Activated CD8-positive, alpha-beta memory T cell treated with anti-CD3 and anti-CD28 coated beads for 24 hours (primary cell): ENCODE data around the gene ABAT.

Experiments
- DNase-seq: peaks from one replicate; pipeline ENCODE4 v3.0.0-alpha.2; 2020

ABAT gene

DNA sequence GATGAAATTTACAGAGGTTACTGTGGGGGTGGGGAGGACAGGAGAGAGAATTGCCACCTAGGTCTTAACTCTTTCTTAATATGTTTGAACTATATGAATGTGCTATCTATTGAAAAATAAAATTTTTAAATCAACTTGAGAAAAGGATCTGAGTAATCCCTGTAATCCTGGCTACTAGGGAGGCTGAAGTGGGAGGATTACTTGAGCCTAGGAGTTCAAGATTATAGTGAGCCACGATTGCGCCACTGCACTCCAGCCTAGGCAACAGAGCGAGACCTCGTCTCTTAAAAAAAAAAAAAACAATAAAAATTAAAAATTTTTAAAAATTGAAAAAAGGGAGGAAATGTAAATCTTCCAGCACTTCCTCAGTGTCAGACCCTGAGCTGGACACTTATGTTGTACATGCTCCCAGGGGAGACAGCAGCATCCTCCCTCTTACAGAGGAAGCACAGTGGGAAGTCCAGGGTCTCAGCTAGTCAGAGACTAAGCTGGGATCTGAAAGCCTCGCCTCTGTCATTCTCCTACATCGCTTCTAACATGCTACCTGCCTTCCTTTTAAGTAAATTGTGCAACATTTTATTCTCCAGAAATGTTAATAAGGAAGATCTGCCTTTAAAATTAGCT lies 145.1 kb downstream of the ABAT start:
- no peak for DNase-seq

DNA sequence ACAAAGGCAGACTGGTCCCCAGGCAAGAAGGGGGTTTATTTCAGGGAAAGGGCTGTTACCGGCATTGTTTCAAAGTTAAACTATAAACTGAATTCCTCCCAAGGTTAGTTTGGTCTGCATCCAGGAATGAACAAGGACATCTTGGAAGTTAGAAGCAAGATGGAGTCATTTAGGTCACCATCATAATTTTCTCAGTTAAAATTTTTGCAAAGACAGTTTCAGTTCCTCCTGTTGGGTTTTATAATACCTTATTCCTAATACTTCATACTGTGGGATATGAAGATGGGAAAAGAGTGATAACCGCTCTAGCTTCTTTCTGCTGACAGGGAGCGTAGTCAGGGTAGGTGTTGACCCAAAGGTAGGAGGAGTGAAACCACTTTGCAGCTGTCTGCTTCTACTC lies 148.0 kb downstream of the ABAT start:
- DNase-seq, result no peak

DNA sequence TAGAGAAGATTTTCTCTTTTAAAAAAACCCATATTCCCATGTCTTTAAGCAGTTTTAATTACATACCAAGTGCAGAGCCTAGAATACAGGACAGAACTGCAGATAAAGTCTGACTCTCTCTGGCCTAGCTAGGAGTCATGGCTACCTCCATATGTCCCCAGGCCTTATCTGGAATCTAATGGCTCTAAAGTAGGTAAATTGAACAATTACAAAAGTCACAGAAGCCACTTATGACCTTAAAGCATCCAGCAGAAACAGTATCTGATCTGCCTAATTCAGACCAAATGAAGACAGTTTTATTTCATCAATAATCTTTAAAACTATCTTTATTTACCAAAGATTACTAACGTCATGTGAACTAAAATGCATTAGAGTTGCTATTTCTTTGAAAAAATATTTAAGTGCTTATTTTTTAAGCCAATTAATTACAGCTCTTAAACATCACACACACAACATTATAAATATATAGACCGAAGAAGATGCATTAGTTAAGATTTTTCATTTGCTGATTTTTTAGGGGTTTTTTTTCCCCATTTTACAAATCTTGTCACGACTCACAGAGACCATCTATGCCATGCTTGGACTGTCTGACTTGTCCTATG lies 152.0 kb downstream of the ABAT start:
- no peak for DNase-seq

DNA sequence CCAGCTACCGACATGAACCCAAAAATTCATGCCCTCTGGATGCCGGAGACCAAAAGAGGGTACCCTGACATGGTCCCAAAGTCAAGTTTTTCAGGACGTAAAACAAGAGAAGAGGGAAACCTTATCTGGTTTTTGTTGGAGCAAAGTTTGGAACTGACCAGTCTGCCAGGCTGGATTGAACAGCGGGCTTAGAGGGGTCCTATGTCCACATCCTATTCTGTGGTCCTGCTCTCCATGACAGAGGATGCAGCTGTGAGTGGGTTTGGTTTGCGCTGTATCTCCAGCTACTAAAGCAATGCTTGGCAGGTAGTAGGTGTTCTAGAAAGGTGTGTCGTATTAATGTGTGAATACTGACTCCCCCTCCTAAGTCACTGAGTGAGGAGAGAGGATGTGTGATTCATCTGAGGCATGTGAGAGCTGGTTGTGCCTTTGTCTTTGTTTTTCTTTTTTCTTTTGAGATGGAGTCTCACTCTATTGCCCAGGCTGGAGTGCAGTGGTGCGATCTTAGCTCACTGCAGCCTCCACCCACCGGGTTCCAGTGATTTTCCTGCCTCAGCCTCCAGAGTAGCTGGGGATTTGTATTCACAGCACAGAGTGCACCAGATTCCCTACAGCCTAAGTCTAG lies 154.2 kb downstream of the ABAT start:
- no peak for DNase-seq

DNA sequence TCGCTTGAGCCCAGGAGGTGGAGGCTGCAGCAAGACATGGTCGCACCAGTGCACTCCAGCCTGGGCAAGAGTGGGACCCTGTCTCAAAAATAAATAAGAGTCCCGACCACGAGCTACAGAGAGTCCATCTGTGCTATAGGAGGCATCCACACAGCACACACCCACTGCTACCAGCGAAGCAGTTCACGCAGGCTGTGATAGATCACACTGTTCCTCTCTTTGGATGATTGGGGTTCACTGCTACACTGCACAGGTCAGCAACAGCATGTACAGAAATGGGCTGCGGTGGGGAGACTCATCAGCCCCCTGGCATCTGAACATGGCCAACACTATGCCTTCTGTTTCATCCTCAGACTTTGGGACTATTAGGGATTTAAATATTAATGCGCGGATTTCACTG lies 157.0 kb downstream of the ABAT start:
- no peak for DNase-seq

DNA sequence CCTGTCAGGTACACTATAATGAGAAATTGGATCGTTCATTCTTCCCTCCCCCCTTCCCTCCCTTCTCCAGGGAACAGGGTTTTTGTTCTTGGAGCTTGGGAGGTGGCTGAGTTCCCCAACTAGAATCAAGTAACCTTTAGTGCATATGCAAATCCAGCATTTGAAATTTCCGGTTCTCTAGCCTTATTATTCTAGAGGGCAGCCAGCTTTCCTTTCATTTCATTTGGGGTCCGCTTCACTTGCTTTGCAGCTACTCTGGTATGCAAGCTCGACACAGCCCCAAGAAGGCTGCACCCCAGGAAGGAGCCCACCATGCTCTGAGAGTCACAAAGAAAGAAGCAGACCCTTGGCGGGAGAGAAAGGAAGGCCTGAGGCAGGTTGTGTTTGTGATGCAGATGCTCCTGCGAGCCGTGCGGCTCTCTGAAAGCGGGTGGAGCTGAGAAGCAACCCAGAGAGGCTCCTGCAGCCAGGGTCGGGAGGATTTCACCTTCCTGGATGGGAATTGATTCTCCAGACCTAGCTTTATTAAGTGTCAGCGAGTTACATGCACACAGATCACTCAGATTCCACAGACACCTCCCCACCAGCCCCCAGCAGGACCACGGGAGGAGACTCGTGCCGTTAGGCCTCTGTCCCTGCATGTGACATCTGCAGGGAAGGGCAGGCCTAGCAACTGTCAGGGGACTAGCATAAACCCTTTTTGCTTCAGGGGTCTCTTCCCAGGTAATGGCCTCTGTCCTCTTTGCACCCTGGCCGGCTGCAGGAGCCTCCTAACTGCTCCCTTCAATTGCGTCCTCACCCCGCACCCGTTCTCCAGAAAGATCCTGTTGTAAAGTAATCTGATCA lies 157.7 kb downstream of the ABAT start:
- no peak for DNase-seq

DNA sequence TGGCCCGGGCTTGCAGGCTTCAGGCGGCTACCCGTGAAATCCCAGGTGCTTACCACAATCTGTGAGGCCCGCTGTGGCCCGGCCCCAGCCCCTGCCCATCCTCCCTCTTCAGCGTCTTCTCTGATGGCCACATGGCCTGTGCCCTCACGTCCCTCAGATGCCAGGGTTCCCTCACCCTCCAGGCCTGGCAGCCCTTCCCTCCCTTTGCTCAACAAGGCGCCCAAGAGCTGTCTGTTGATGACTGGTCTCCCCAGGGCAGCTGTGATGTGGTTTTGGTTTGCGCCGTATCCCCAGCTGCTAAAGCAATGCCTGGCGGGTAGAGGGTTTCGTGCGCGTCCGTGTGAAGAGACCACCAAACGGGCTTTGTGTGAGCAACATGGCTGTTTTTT lies 158.3 kb downstream of the ABAT start:
- no peak for DNase-seq
